Right renal pelvis (tissue), 4 donors: ENCODE results near the gene ZDHHC8. TPM values are rescaled to one million over a fixed set of nuclear protein-coding genes. Genes with fewer than 3 reads are reported as not detected.

Experiments used
- DNase-seq, 4 donors: peaks; one replicate each; pipeline ENCODE4 v3.0.0-alpha.2; 2013; ENCODE audit warnings: low read depth in 4 of 4, low spot score in 3 of 4, missing footprints in 1 of 4
- polyA plus RNA-seq, 4 donors: library from polyadenylated mRNA; unstranded; fragments of 120-200 nt; gene quantifications; one replicate each; pipeline ENCODE4 v1.2.1, GENCODE V29; 2013; ENCODE audit not compliant: insufficient read length in 4 of 4

The ZDHHC8 gene, protein sequence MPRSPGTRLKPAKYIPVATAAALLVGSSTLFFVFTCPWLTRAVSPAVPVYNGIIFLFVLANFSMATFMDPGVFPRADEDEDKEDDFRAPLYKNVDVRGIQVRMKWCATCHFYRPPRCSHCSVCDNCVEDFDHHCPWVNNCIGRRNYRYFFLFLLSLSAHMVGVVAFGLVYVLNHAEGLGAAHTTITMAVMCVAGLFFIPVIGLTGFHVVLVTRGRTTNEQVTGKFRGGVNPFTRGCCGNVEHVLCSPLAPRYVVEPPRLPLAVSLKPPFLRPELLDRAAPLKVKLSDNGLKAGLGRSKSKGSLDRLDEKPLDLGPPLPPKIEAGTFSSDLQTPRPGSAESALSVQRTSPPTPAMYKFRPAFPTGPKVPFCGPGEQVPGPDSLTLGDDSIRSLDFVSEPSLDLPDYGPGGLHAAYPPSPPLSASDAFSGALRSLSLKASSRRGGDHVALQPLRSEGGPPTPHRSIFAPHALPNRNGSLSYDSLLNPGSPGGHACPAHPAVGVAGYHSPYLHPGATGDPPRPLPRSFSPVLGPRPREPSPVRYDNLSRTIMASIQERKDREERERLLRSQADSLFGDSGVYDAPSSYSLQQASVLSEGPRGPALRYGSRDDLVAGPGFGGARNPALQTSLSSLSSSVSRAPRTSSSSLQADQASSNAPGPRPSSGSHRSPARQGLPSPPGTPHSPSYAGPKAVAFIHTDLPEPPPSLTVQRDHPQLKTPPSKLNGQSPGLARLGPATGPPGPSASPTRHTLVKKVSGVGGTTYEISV
- 10 to 100 TPM; 34.7 to 55.9 (median 40.9) TPM for polyA plus RNA-seq

DNA sequence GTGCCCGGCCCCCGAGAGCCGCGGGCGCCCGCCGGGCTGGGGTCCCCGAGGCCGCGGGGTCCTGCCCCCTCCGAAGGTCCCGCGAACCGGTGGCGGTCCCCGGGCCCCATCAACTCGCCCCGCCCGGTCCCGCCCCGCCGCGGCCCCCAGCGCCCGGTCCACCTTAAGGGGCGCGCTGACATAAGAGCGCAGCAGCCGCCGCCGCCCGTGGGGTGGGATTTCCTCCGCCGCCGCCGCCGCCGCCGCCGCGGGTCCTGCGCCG, at the start of gene ZDHHC8:
Gene ZDHHC8 (plus strand): TSS at position 208 of the 262 bp plus-strand sequence. CDS start 144 bp downstream, outside the sequence.
- DNase-seq: no peak

DNA sequence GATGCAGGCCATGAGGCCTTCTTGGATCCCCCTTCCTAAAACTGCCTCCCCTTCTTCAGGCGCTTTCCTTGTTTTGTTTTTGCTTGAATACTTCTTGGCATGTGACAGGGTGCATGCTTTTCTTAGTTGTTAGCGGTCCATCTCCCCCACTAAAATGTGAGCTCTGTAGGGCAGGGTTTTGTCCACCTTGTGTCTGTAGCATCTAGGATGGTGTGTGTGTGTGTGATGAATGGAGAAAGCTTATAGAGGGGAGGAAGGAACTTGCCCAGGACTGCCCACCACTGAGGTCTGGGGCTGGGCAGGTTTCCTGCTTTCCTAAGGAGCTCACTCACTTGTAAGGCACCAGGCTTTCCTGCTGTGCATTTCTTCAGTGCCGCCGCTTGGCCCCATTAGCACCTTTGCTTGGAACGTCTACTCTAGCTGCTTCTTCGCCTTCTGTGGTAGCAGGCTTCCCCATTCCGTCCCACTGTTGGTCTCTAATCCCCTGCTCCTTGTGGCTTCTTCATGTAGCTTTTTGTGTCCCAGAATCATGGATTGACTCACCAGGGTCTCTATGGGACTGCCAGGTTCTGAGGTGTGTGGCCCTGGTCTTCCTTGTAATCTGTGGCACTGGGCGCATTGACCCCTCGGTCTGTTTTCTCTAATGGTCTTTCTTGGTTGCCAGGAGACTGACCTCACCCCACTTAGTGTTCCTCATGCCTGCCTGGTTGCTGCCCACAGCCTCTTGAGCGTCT, 48.3 kb upstream of the ZDHHC8 start:
- DNase-seq: no peak

DNA sequence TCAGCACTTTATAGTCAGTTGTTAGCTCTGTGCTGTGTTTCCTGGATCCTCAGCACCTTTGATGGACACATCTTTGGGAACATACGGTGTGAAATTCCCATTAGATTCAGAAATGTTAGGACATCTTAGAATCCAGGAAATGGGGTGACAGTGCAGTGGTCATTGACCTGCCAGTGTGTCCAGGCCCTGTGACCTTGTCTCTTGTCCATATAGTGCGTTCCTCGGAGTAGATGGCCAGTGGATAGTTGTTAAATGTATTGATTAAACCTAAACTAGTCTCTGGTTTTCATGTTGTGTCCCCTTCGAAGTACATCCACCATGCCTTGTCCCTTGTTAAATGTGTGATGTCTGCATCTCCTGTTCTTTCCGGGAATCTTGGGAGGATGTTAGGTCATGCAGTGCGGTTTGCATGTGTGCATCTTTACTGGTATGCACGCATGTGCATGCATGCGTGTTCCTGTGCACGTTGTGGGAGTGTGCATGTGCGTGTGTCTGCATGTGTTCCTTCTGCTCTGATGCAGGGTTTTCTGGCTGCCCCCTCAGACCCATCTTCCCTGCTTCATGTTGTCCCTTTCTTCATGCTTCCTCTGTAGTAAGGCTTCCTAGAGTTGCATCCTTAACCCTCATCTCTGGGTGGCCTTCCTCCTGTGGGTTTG, 47.6 kb upstream of the ZDHHC8 start:
- DNase-seq: no peak

DNA sequence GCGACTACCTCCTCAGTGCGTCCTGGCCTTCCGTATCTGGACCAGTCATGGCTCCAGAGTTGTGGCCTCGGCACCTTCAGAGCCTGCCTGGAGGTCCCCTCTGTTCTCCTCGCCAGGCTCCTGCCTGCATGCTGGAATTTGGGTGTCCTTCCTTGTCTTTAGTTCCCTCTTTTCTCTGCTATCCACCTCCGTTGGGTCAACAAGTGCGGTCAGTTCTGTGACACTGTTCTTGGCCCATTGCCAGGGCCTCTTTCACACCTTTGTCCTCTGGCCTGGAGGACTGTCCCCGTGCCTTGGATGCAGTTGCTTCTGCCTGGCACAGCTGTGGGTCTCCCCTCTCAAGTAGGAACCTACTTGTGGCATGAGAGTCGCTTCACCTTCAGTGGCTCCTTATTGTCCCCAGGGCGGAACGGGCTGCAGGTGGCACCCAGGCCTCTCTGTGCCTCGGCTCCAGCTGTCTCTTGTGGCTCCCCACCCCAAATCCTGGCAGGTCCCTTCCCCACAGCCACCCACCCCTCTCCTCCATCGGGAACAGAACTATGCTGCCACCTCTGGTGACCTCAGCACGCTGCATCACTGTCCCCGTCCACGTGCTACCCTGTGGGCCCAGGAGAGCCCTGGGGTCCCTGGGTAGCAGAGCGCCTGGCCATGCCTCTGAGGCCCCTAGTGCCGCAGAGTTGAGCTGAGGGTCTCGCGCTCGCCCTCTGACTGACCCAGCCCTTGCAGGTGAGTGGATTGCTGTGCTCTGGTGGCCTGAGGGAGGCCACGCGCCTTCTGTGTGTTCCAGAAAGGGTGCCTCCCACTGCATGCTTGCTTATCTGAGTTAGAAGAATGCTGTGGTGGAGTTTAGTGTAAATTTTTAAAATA, 46.8 kb upstream of the ZDHHC8 start:
- DNase-seq: no peak

DNA sequence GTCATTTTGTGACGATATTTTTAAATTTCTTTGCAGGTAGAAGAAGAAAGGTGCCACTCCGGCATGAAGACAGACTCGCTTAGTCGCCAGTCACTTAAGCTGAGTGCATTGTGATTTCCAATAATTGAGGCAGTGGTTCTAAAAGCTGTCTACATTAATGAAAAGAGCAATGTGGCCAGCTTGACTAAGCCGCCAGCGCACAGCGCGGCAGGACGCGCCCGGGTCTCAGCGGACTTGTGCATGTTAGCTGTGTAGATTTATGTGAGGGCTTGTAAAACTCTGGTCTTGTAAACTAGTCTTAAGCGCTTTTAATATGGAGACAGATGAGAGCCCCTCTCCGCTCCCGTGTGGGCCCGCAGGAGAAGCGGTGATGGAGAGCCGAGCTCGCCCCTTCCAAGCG, 46.0 kb upstream of the ZDHHC8 start:
- DNase-seq: no peak

DNA sequence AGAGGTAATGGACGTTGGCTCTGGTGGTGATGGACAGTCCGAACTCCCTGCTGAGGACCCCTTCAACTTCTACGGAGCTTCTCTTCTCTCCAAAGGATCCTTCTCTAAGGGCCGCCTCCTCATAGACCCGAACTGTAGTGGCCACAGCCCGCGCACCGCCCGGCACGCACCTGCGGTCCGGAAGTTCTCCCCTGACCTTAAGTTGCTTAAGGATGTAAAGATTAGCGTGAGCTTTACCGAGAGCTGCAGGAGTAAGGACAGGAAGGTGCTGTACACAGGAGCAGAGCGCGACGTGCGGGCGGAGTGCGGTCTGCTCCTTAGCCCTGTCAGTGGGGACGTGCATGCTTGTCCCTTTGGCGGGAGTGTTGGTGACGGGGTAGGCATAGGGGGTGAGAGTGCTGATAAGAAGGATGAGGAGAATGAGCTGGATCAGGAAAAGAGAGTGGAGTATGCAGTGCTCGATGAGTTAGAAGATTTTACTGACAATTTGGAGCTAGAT, 45.5 kb upstream of the ZDHHC8 start:
- no peak for DNase-seq

DNA sequence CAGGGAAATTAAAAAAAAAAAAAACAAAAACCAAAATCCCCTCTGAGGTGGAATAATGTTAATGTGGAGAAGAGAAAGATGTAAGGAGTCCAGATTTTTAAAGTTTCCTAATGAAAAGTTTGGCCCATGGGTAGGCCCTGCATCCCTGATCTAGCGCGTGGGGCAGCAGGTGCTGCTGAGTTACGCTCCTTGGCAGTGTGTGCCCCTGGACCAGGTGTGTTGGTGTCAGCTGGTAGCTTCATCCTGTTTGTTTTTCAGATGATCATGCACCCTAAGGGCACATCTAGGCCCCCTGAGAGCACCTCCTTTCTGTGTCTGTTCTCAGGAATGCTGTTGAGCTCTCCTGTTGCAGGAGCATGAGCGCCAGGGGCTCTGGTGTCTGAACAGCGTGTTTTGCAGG, 44.8 kb upstream of the ZDHHC8 start:
- no peak for DNase-seq

DNA sequence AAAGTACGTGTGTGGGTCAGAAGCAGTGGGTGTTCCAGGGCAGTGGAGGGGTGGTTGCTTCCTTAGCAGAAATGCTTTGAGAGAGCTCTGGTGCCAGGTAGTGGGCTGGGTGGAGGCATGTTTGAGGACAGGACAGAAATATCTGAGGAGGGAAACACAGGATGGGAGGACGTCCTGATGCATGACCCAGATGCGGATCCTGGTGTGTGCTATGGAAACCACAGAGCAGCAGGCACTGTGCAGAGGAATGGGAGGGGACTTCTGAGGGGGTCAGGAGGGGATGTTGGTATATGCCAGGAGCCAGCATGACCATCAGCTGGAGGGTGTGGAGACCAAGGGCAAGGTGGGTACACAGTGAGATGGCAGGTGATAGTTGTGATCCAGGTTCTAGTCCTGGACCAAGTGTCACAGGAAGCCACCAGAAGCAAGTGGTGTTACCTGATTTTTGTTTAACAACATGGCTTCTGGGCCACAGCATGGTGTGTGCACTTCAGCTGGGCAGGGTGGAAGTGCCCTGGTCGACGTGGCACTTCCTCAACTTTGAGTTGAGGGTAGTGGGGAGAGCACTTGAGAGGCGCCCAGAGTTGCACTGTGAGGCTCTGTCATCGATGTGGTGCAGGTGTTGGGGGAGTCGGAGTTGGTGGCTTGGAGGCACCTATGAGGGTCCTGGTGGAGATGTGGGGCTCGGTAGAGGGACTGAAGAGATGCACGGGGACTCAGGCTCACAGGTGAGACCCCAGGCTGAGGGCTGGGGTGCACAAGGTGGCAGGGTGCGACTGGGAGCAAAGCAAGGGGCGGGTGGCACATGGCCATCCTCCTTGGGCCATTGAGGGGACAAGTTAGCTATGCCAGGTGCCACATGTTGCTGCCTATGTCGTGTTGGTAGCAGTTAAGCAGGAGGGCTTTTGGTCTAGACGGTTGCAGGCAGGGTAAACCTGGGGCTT, 44.0 kb upstream of the ZDHHC8 start:
- no peak for DNase-seq

DNA sequence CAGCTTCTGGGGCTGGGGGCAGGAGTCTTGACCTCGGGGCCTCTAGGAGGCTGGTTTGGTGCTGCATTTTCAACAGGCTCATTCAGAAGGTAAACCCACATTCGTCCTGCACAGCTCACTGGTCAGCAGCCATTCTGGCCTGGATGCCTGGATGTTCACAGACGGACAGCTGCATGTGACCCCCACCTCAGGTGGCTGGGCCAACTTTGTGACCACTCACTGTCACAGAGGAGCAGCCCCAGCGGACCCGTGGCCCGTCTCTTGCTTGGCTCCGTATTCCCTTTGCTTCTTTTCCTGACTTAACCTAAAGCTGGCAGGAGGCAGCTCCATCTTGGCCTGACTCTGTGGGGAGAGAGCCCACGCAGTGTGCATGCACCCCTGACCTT, 43.3 kb upstream of the ZDHHC8 start:
- no peak for DNase-seq

DNA sequence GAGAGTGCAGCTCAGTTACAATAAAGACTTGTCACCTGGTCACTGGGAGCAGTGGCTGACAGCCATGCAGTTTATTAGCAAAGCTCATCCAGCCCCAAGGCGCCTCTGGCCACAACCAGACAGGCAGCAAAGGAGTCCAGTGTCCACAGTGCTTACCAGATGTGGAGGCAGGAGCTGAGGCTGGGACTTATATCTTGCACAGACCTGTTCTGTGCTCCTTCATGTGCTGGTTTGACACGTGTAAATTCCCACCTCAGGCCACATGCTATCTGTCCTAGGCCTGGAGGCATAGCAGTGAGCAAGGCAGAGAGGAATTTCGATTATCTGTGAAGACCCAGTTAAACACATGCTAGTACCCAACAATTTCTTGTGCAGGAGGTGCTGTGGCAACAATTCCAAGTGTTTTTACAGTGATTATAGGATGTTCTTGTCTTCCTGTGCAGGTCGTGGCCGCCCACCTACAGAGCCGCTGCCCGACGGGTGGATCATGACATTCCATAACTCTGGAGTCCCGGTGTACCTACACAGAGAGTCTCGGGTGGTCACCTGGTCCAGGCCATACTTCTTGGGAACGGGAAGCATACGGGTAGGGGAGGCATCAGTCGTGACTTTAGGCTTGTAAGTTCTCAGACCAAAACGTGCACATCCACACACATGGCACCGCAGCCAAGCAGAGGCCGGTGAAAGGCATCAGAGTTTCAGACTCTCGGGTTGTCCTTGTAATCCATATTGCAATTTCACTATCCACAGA, 42.2 kb upstream of the ZDHHC8 start:
- DNase-seq: no peak

DNA sequence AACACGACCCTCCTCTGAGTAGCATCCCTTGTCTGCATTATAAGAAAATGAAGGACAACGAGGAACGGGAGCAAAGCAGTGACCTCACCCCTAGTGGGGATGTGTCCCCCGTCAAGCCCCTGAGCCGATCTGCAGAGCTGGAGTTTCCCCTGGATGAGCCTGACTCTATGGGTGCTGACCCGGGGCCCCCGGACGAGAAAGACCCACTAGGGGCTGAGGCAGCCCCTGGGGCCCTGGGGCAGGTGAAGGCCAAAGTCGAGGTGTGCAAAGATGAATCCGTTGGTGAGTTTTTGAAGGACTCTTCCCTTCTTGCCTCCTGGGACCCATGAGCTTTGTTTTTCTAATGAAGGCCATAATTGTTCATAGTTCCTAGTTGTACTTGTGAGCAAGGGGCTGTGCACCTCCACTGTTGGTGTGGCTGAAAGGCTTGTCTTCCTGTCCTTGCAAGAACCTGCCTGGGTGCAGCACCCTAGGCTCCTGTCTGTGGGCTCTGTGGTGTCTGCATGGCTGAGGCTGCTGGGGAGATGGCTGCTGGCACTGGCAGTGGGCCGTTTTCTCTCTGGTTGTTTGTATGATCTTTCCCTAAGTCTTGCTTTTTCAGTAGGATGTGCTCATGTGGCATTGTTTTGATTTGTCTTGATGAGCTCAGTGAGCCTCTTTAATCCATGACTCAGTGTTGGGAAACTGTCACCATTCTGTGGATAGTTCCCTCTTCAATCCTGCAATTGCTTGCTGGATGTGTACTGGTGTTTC, 41.5 kb upstream of the ZDHHC8 start:
- no peak for DNase-seq

DNA sequence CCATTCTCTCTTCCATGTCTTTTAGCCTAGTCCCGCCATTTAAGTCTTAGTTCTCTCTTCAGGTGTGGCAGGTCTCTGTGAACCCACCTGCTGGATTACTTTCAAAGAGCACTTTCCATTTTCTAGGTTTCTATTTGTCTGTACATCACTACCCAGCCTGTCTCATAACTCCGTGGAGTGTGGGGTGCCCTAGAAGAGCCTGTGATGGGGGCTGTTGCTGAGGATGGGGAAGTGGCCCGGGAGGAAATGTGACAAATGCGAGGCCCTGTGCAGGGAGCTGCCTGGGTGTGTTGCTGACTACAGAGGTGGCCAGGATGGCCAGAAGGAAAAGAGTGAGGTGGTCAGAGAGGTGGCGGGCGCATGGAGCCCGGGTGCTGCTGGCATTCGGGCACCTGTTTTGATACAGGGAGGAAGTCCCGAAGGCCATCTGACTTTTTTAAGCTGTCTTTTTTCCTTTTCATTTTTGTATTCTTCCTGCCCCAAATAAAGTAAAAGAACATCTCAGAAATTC, 40.8 kb upstream of the ZDHHC8 start:
- no peak for DNase-seq

DNA sequence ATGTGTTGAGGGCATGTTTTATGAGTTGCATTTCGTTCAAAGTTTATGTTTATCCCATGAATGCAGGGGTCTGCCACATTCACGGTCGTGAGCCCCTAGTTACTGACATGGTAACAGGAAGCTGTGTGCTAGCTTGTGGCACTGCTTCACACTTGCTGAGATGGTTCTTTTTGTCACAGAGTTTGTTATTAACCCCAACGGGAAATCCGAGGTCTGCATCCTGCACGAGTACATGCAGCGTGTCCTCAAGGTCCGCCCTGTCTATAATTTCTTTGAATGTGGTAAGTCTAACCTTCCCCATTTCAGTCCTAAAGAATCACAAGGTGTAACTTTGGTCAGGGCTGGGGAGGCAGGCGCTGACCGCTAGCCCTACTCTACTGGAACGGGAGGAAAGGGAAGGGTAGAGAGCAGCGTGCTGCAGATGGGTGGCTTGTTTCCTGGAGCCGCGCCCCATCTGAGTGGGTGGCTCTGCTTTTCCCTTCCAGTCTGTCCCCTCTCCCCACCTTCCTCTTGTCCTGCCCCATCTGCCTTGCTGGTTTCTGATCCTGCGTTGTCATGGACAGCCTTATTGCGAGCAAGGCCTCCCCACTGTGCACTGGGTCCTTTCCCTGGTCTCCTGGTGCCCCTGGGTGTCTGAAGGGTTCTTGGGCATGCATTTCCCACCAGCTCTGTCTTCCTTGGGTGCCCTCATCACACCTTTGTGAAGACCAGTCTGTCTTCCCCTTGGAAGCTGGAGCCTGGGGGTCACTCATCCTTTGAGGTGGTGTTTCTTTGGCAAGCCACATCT, 39.7 kb upstream of the ZDHHC8 start:
- DNase-seq: no peak

DNA sequence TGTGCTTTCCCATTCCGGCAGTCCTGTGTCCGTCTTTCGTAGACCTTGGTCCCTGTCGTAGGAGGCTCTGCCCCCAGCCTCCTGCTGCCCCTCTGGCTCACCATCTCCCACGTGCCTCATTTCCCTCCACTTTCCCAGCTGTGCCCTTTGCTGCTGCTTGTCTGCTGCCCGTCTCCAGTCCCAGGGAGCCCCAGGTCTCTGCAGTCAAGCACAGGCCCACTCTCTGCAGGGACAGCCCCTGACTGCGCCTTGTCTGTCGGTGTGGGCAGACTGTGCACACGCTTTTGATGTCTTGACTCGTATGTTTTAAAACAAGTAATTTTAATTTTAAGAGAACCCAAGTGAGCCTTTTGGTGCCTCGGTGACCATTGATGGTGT, 39.1 kb upstream of the ZDHHC8 start:
- DNase-seq: no peak

DNA sequence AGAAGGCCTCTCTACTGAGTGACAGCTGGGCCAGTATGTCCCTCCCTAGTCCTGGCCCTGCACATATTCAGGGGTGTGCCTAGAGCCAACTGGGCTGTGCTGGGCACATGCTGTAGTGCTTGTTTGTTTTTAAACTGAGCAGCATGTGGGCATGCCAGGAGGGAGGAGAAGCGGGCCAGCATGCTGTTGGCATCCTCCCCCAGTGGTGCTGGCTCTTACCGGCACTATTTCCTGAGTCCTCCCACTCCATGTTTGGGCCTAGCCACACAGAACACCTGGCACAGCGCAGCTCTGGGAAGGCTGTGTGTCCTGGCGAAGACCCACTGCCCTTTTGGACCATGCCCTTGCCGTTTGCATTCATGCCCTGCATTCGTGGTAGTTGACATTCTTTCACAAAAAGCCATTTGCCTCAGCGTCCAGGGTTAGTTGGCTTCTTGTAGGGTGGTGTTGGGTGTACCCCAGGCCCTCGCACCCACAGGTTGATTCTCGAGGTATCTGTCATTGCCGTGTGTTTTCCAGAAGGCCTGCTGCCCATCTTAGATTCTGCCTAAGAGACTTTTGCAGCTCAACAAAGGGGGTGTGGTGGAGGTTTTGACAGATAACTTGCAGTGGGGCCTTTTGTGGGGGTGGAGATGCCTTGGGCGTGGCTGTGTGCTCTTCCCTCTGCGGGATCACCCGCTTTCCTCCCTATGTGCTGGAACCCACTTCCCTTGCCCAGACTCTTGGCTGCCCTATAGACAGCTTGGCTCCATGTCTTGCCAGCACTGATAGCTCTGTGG, 38.0 kb upstream of the ZDHHC8 start:
- no peak for DNase-seq
